GM12891 (cell line): Measurements from ENCODE around the gene AKAP5.

ENCODE experiments used
- PAX5 ChIP-seq: IDR thresholded peaks from 2 replicates; pipeline ENCODE4 v1.6.1; 2011; ENCODE audit warnings: low read length, moderate library complexity, mild to moderate bottlenecking; ENCODE audit not compliant: insufficient read depth, severe bottlenecking
- POLR2A ChIP-seq: IDR thresholded peaks from 2 replicates; pipeline ENCODE4 v1.6.1; 2011; ENCODE audit warnings: low read depth, low read length, control low read depth
- POLR2AphosphoS5 ChIP-seq: IDR thresholded peaks from 2 replicates; pipeline ENCODE4 v1.6.1; 2011; ENCODE audit warnings: low read depth, low read length, control low read depth
- SPI1 ChIP-seq: IDR thresholded peaks from 2 replicates; pipeline ENCODE4 v1.6.1; 2011; ENCODE audit warnings: low read depth, low read length, control low read depth
- TAF1 ChIP-seq: IDR thresholded peaks from 2 replicates; pipeline ENCODE4 v1.6.1; 2011; ENCODE audit warnings: low read depth, low read length, control low read depth

DNA sequence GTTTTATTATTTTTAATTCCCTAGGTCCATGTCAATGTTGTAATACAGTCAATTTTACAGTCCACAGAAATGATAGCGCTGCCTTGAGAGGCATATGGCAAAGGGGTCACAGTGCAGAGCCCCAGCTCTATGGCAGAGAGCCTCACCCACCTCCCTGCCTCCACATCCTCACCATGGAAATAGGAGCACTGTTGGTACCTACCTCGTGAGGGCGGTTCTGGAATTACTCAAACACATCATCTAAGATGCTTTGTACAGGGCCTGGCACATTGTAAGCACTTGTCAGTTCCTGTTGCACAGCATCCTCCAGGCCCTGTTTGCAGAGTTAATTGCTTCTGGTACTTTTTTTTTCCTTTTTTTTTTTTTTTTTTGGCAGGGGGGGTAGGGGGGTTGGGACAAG, 4.1 kb upstream of the AKAP5 start:
- no peak for TF ChIP-seq TAF1
- no peak for TF ChIP-seq POLR2A
- no peak for TF ChIP-seq POLR2AphosphoS5
- no peak for TF ChIP-seq PAX5
- TF ChIP-seq SPI1 = no peak
